IMR-90 (cell line): ENCODE data around the gene PRRC2B. TPM values are rescaled to one million over a fixed set of nuclear protein-coding genes. Genes with fewer than 3 reads are reported as not detected.

Source experiments
- ATAC-seq: fragments of 200-7000 bp; cut with Tn5 transposase; 2 replicates; pipeline ENCODE4 v1.9.1; 2020; ENCODE audit warnings: low read depth, mild to moderate bottlenecking, moderate library complexity
- BruUV-seq: library from RNA; stranded (reverse); fragments of 400-500 nt; replicated peaks from 2 replicates; lab custom pipeline; 2021; lab: Mats Ljungman, UMichigan
- CTCF ChIA-PET: fragments of 300-600 bp; formaldehyde crosslinking; extraction: SDS; loops from one replicate; lab custom pipeline; 2021; ENCODE audit warnings: antibody characterized with exemption; lab: Yijun Ruan, JAX
- POLR2A ChIA-PET: fragments of 300-600 bp; sonication (Branson Sonifier 250); formaldehyde crosslinking; loops from one replicate; lab custom pipeline; 2022; ENCODE audit warnings: antibody characterized with exemption; ENCODE audit not compliant: unreplicated experiment; lab: Charles Lee
- DNase-seq: peaks from one replicate; pipeline ENCODE4 v3.0.0; 2013
- H2AFZ ChIP-seq: replicated peaks from 2 replicates; pipeline ENCODE3; 2013; ENCODE audit warnings: low read length, mild to moderate bottlenecking; ENCODE audit not compliant: poor library complexity
- H2AK5ac ChIP-seq: 2 replicates; pipeline ENCODE4 v1.6.1; 2013; ENCODE audit warnings: low read depth, low read length, inconsistent platforms
- H2AK9ac ChIP-seq: replicated peaks from 2 replicates; pipeline ENCODE3; 2013; ENCODE audit warnings: mild to moderate bottlenecking, low read depth, low read length, moderate library complexity; ENCODE audit not compliant: poor library complexity
- H2BK120ac ChIP-seq: 2 replicates; pipeline ENCODE4 v1.6.1; 2013; ENCODE audit warnings: low read depth, low read length, inconsistent platforms
- H2BK15ac ChIP-seq: 3 replicates; pipeline ENCODE4 v1.6.1; 2013; ENCODE audit warnings: low read depth, low read length, inconsistent platforms
- H2BK20ac ChIP-seq: 2 replicates; pipeline ENCODE4 v1.6.1; 2013; ENCODE audit warnings: low read depth, mild to moderate bottlenecking, inconsistent platforms, low read length, moderate library complexity
- H2BK5ac ChIP-seq: 2 replicates; pipeline ENCODE4 v1.6.1; 2013; ENCODE audit warnings: mild to moderate bottlenecking, low read depth, low read length, inconsistent platforms; ENCODE audit not compliant: poor library complexity, severe bottlenecking
- H3K14ac ChIP-seq: replicated peaks from 2 replicates; pipeline ENCODE4 v1.6.1; 2013; ENCODE audit warnings: low read depth, low read length, inconsistent platforms
- H3K18ac ChIP-seq: 2 replicates; pipeline ENCODE4 v1.6.1; 2013; ENCODE audit warnings: low read depth, low read length, control low read depth
- H3K23ac ChIP-seq: 2 replicates; pipeline ENCODE4 v1.6.1; 2013; ENCODE audit warnings: low read depth, low read length, inconsistent platforms
- H3K27ac ChIP-seq: 2 replicates; pipeline ENCODE4 v1.5.1; 2013; ENCODE audit warnings: mild to moderate bottlenecking, control low read depth, low read length; ENCODE audit not compliant: insufficient read depth
- H3K27me3 ChIP-seq: 2 replicates; pipeline ENCODE4 v1.6.1; 2013; ENCODE audit warnings: low read length; ENCODE audit not compliant: control insufficient read depth, insufficient read depth
- H3K36me3 ChIP-seq: 2 replicates; pipeline ENCODE4 v1.6.1; 2013; ENCODE audit warnings: low read length, mixed read lengths; ENCODE audit not compliant: control insufficient read depth, insufficient read depth
- H3K4ac ChIP-seq: 2 replicates; pipeline ENCODE4 v1.6.1; 2013; ENCODE audit warnings: low read depth, low read length, inconsistent platforms
- H3K4me1 ChIP-seq: 2 replicates; pipeline ENCODE4 v1.6.1; 2013; ENCODE audit warnings: low read length, mixed read lengths; ENCODE audit not compliant: control insufficient read depth, insufficient read depth
- H3K4me2 ChIP-seq: 2 replicates; pipeline ENCODE4 v1.6.1; 2013; ENCODE audit warnings: low read depth, mild to moderate bottlenecking, control low read depth, low read length, moderate library complexity
- H3K4me3 ChIP-seq: 2 replicates; pipeline ENCODE4 v1.5.1; 2013; ENCODE audit warnings: low read depth, mild to moderate bottlenecking, control low read depth, low read length, moderate library complexity; ENCODE audit not compliant: insufficient read depth
- H3K56ac ChIP-seq: 2 replicates; pipeline ENCODE4 v1.6.1; 2013; ENCODE audit warnings: low read length, inconsistent platforms; ENCODE audit not compliant: insufficient read depth; ENCODE audit errors: extremely low read depth
- H3K79me1 ChIP-seq, 2 experiments: 2 replicates each; pipeline ENCODE4 v1.6.1; 2013; ENCODE audit warnings: low read length in 2 of 2, inconsistent platforms in 1 of 2, low read depth in 1 of 2
- H3K9ac ChIP-seq: 2 replicates; pipeline ENCODE4 v1.6.1; 2013; ENCODE audit warnings: low read depth, low read length, control low read depth
- H3K9me1 ChIP-seq: 2 replicates; pipeline ENCODE4 v1.6.1; 2013; ENCODE audit warnings: low read length, inconsistent platforms; ENCODE audit not compliant: insufficient read depth
- H3K9me3 ChIP-seq: 2 replicates; pipeline ENCODE4 v1.6.1; 2013; ENCODE audit warnings: low read length; ENCODE audit not compliant: control insufficient read depth, insufficient read depth
- H4K20me1 ChIP-seq: 2 replicates; pipeline ENCODE4 v1.6.1; 2013; ENCODE audit warnings: low read length, inconsistent platforms; ENCODE audit not compliant: insufficient read depth
- H4K5ac ChIP-seq: 2 replicates; pipeline ENCODE4 v1.6.1; 2013; ENCODE audit warnings: mild to moderate bottlenecking, low read depth, low read length, control low read depth
- H4K8ac ChIP-seq, 2 experiments: 2 replicates each; pipeline ENCODE4 v1.6.1; 2013; ENCODE audit warnings: low read depth in 2 of 2, low read length in 2 of 2, control low read depth in 1 of 2, inconsistent platforms in 1 of 2
- H4K91ac ChIP-seq: 2 replicates; pipeline ENCODE4 v1.6.1; 2013; ENCODE audit warnings: low read depth, low read length, inconsistent platforms; ENCODE audit not compliant: insufficient read depth
- BHLHE40 ChIP-seq: fragments of 150-350 bp; IDR thresholded peaks from 2 replicates; pipeline ENCODE4 v1.6.1; 2016; ENCODE audit warnings: mild to moderate bottlenecking, low read depth, low read length
- CEBPB ChIP-seq: IDR thresholded peaks from 2 replicates; pipeline ENCODE4 v1.6.1; 2012; ENCODE audit warnings: low read depth, low read length, improper control_type of control experiment
- CHD1 ChIP-seq: IDR thresholded peaks from 2 replicates; pipeline ENCODE4 v1.6.1; 2012; ENCODE audit warnings: low read depth, low read length, improper control_type of control experiment
- FOS ChIP-seq: fragments of 150-350 bp; IDR thresholded peaks from 2 replicates; pipeline ENCODE4 v1.6.1; 2016; ENCODE audit warnings: low read depth, low read length
- MAFK ChIP-seq: IDR thresholded peaks from 2 replicates; pipeline ENCODE4 v1.6.1; 2012; ENCODE audit warnings: low read depth, low read length, improper control_type of control experiment
- MAZ ChIP-seq: IDR thresholded peaks from 2 replicates; pipeline ENCODE4 v1.6.1; 2012; ENCODE audit warnings: low read depth, mild to moderate bottlenecking, low read length, improper control_type of control experiment, moderate library complexity, borderline replicate concordance
- MXI1 ChIP-seq: IDR thresholded peaks from 2 replicates; pipeline ENCODE4 v1.6.1; 2012; ENCODE audit warnings: low read depth, mild to moderate bottlenecking, low read length, moderate library complexity, borderline replicate concordance
- NFE2L2 ChIP-seq: fragments of 150-350 bp; IDR thresholded peaks from 2 replicates; pipeline ENCODE4 v1.6.1; 2016; ENCODE audit warnings: low read depth, mild to moderate bottlenecking, low read length
- POLR2A ChIP-seq: IDR thresholded peaks from 2 replicates; pipeline ENCODE4 v1.6.1; 2012; ENCODE audit warnings: mild to moderate bottlenecking, low read depth, low read length
- RAD21 ChIP-seq: IDR thresholded peaks from 2 replicates; pipeline ENCODE4 v1.6.1; 2012; ENCODE audit warnings: low read length, improper control_type of control experiment
- RCOR1 ChIP-seq: IDR thresholded peaks from 2 replicates; pipeline ENCODE4 v1.6.1; 2012; ENCODE audit warnings: mild to moderate bottlenecking, low read length, improper control_type of control experiment; ENCODE audit not compliant: insufficient replicate concordance
- RFX5 ChIP-seq: IDR thresholded peaks from 2 replicates; pipeline ENCODE4 v1.8.0; 2012; ENCODE audit warnings: low read depth, mild to moderate bottlenecking, low read length, moderate library complexity
- SMC3 ChIP-seq: fragments of 150-350 bp; IDR thresholded peaks from 2 replicates; pipeline ENCODE4 v1.6.1; 2016; ENCODE audit warnings: low read depth, mild to moderate bottlenecking, antibody characterized with exemption, low read length, moderate library complexity
- WGBS, 2 experiments: methylation state at CpG; one replicate each; pipeline versions ENCODE4 v1.1.5 to v1.1.7; 2013; ENCODE audit warnings: missing lambda C conversion rate in 2 of 2; ENCODE audit not compliant: insufficient read length in 1 of 2; ENCODE audit errors: extremely low coverage in 2 of 2; 5-methylcytosine and 5-hydroxymethylcytosine counted together
- dilution Hi-C: fragments of 300-500 bp; cut with HindIII; formaldehyde crosslinking; loops from one replicate; pipeline ENCODE4 v1.14.3; 2018; ENCODE audit warnings: low sequenced_read_pairs; ENCODE audit not compliant: unreplicated experiment
- in situ Hi-C: fragments of 300-500 bp; cut with MboI; formaldehyde crosslinking; loops from 3 replicates; pipeline ENCODE4 v1.14.3; 2019; ENCODE audit warnings: low sequenced_read_pairs, inconsistent platforms, mixed read lengths
- intact Hi-C: fragments of 100-400 bp; cut with micrococcal nuclease; formaldehyde crosslinking; loops from 2 replicates; pipeline ENCODE4 v1.10.0; 2022
- polyA plus RNA-seq, 3 experiments: library from polyadenylated mRNA; depleted of rRNA; stranded (reverse); fragments of >200 nt; gene quantifications; 2 replicates each; pipeline ENCODE4 v1.2.3, GENCODE V29; 2012; ENCODE audit warnings: low replicate concordance in 1 of 3
- total RNA-seq: library from RNA; depleted of rRNA; stranded (reverse); fragments of >200 nt; gene quantifications from 2 replicates; pipeline ENCODE4 v1.2.3, GENCODE V29; 2012
- TF ChIP-seq, protein P1 (sequence below): fragments of 150-350 bp; IDR thresholded peaks from 2 replicates; pipeline ENCODE4 v1.6.1; 2017; ENCODE audit warnings: mild to moderate bottlenecking, antibody characterized with exemption, low read length, low read depth
- TF ChIP-seq, protein P2 (sequence below): fragments of 150-350 bp; IDR thresholded peaks from 2 replicates; pipeline ENCODE4 v1.6.1; 2016; ENCODE audit warnings: low read depth, mild to moderate bottlenecking, low read length, moderate library complexity, borderline replicate concordance
- TF ChIP-seq, protein P3 (sequence below): conservative IDR thresholded peaks from 2 replicates; pipeline ENCODE4 v1.5.1; 2012; ENCODE audit warnings: mild to moderate bottlenecking, low read depth, low read length, improper control_type of control experiment

The PRRC2B gene
- total and polyA plus RNA-seq, 2 of the 4 experiments (the other 2 are of a cell fraction): 19.4 to 39.1 TPM

DNA sequence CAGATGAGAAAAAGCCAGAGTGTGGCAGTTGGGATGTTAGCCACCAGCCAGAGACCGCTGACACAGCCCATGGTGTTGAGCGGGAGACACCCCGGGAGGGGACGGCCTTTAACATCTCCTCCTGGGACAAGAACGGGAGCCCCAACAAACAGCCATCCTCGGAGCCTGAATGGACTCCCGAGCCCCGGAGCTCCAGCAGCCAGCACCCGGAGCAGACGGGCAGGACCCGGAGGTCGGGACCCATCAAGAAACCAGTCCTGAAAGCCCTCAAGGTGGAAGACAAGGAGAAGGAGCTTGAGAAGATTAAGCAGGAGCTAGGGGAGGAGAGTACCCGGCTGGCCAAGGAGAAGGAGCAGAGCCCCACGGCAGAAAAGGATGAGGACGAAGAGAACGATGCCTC, 80.8 kb downstream of the PRRC2B start:
- Histone ChIP-seq H3K14ac (no peak overlapping the region), H3K4me3 (no peak overlapping the region), H2BK5ac (no peak overlapping the region), H3K56ac (no peak overlapping the region), H3K9me1 (no peaks in the 10 kb centered on the region), H2BK20ac (no peak overlapping the region), H4K5ac (no peak overlapping the region), H3K4me2 (no peak overlapping the region), H4K20me1 (peaks cover 71% of the 10 kb centered on the region), H3K23ac (no peak overlapping the region), H3K4me1 (no peaks in the 10 kb centered on the region), H2BK15ac (no peak overlapping the region), H2BK120ac (no peak overlapping the region), H4K91ac (no peak overlapping the region), H3K27ac (no peak overlapping the region), H3K4ac (no peak overlapping the region), H3K9ac (no peak overlapping the region), H3K79me1 (peaks cover 35 to 42% of the 10 kb centered on the region in 2 experiments), H2AK9ac (no peak overlapping the region), H4K8ac (no peak overlapping the region), H2AK5ac (no peak overlapping the region), H2AFZ (no peak overlapping the region), H3K27me3 (no peaks in the 10 kb centered on the region), H3K9me3 (no peaks in the 10 kb centered on the region), H3K18ac (no peak overlapping the region), H3K36me3 (peaks cover 81% of the 10 kb centered on the region)
- intact Hi-C loops: loop anchor here (5.0 to 10.0 kb wide), 2 partner anchors 77 to 330 kb away; no protein-coding TSS in a partner anchor
- 89% methylated on average over 8 of the region's 16 CpGs; no CpG with 5 or more reads in 1 of the 2 experiments for WGBS, 2 experiments
- ATAC-seq (no peak), DNase-seq (no peak)
- dilution Hi-C loops: no loop called here
- no peak for TF ChIP-seq CEBPB
- TF ChIP-seq, protein P1, sequence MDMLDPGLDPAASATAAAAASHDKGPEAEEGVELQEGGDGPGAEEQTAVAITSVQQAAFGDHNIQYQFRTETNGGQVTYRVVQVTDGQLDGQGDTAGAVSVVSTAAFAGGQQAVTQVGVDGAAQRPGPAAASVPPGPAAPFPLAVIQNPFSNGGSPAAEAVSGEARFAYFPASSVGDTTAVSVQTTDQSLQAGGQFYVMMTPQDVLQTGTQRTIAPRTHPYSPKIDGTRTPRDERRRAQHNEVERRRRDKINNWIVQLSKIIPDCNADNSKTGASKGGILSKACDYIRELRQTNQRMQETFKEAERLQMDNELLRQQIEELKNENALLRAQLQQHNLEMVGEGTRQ: no peak
- no peak for TF ChIP-seq MAFK
- no peak for TF ChIP-seq FOS
- no peak for TF ChIP-seq MXI1
- TF ChIP-seq, protein P2, sequence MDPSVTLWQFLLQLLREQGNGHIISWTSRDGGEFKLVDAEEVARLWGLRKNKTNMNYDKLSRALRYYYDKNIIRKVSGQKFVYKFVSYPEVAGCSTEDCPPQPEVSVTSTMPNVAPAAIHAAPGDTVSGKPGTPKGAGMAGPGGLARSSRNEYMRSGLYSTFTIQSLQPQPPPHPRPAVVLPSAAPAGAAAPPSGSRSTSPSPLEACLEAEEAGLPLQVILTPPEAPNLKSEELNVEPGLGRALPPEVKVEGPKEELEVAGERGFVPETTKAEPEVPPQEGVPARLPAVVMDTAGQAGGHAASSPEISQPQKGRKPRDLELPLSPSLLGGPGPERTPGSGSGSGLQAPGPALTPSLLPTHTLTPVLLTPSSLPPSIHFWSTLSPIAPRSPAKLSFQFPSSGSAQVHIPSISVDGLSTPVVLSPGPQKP: no peak
- no peak for TF ChIP-seq POLR2A
- no peak for TF ChIP-seq BHLHE40
- no peak for TF ChIP-seq MAZ
- TF ChIP-seq NFE2L2: no peak
- TF ChIP-seq, protein P3, sequence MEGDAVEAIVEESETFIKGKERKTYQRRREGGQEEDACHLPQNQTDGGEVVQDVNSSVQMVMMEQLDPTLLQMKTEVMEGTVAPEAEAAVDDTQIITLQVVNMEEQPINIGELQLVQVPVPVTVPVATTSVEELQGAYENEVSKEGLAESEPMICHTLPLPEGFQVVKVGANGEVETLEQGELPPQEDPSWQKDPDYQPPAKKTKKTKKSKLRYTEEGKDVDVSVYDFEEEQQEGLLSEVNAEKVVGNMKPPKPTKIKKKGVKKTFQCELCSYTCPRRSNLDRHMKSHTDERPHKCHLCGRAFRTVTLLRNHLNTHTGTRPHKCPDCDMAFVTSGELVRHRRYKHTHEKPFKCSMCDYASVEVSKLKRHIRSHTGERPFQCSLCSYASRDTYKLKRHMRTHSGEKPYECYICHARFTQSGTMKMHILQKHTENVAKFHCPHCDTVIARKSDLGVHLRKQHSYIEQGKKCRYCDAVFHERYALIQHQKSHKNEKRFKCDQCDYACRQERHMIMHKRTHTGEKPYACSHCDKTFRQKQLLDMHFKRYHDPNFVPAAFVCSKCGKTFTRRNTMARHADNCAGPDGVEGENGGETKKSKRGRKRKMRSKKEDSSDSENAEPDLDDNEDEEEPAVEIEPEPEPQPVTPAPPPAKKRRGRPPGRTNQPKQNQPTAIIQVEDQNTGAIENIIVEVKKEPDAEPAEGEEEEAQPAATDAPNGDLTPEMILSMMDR: no peak
- no peak for TF ChIP-seq RAD21
- no peak for TF ChIP-seq CHD1
- no peak for TF ChIP-seq SMC3
- no peak for TF ChIP-seq RCOR1
- TF ChIP-seq RFX5: no peak
- POLR2A ChIA-PET: no interaction called here
- BruUV-seq: no TSS peak
- CTCF ChIA-PET: interaction anchor here (0.7 kb wide), 1 partner anchor 125 kb away, joined by 3 read pairs; no protein-coding TSS in a partner anchor
- in situ Hi-C loops: no loop called here
